Nephron (organoid): ENCODE results near the gene C3orf52.
A peak's percentile ranks its signal among the peaks of the same experiment; 100 is the strongest.

Source experiments
- H3K27ac Mint-ChIP-seq, 3 experiments: 2 replicates each; pipeline ENCODE4 v1.8.0; 2020; ENCODE audit warnings: mixed read lengths in 3 of 3, mild to moderate bottlenecking in 2 of 3, moderate library complexity in 1 of 3
- H3K27me3 Mint-ChIP-seq: 2 replicates; pipeline ENCODE4 v1.8.0; 2021; ENCODE audit warnings: low read depth, mild to moderate bottlenecking, moderate library complexity, mixed read lengths
- H3K36me3 Mint-ChIP-seq: 2 replicates; pipeline ENCODE4 v1.8.0; 2020; ENCODE audit warnings: low read depth, mixed read lengths
- H3K4me1 Mint-ChIP-seq: 2 replicates; pipeline ENCODE4 v1.8.0; 2020; ENCODE audit warnings: mixed read lengths
- H3K4me3 Mint-ChIP-seq, 3 experiments: 2 replicates each; pipeline ENCODE4 v1.8.0; 2020; ENCODE audit warnings: mild to moderate bottlenecking in 3 of 3, mixed read lengths in 3 of 3, moderate library complexity in 2 of 3
- H3K9me3 Mint-ChIP-seq: 2 replicates; pipeline ENCODE4 v1.8.0; 2020; ENCODE audit warnings: mixed read lengths
- CTCF ChIP-seq, 3 experiments: fragments of 200-600 bp; sonication (generic); IDR thresholded peaks; one replicate each; pipeline ENCODE4 v1.5.0; 2021; ENCODE audit warnings: antibody characterized with exemption in 3 of 3; ENCODE audit not compliant: unreplicated experiment in 3 of 3

Gene C3orf52

DNA sequence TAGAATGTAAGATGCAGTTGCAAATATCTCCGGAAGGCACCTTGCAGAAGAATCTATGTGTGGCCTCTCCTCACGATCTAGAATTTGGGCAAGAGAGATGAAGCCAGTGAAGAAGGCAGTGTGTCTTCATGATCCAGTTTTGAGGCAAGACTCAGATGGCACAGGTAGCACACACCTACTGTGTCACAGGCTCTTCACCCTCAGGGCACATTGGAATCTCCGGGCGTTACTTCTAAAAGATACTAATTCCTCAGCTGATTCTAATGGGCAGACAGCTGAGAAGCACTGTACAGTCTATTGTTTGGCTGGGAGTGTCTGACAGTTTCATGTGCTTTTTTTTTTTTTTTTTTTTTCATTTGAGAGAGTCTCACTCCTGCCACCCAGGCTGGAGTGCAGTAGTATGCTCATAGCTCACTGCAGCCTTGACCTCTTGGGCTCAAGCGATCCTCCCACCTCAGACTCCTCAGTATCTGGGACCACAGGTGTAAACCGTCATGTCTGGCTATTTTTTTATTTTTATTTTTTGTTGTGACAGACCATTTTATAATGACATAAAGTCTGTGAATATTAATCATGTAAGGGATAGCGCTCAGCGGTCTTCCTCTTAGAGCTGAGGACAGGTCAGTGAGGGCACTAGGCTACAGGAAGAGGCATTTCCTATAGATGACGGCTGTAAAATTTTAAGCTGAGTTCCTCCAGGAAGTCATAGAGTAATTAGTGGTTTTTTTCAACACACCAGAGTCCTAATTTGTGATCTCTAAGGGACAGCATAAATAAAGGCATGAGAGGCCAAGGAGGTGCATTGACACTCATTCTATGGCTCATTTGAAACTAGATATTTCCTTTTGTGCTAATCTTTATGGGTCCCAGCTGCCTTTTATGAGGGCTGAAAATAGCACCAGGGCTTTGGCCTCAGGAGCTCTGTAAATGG, 4.0 kb downstream of the C3orf52 start:
- Mint-ChIP-seq H3K4me3 (peak overlapping the region; percentile 20 to 67 (median 37)), H3K27me3 (peaks cover 26% of the 10 kb centered on the region), H3K27ac (peak overlapping the region in 2 of 3 experiments; percentile 57 to 74), H3K36me3 (peaks cover 5% of the 10 kb centered on the region), H3K4me1 (peaks cover 64% of the 10 kb centered on the region), H3K9me3 (no peaks in the 10 kb centered on the region)
- TF ChIP-seq CTCF (IDR thresholded peaks at IDR 0.05; ENCODE audit: unreplicated experiment in 3 of 3): no peak

- peak overlapping the region in 2 of 3 experiments; percentile 57 to 74 for H3K27ac Mint-ChIP-seq
- H3K4me1 Mint-ChIP-seq: peaks cover 60% of the 10 kb centered on the region
- H3K27me3 Mint-ChIP-seq: peaks cover 20% of the 10 kb centered on the region
- no peaks in the 10 kb centered on the region for H3K9me3 Mint-ChIP-seq
- H3K36me3 Mint-ChIP-seq: peaks cover 13% of the 10 kb centered on the region
- peak overlapping the region in 2 of 3 experiments; percentile 46 to 67 for H3K4me3 Mint-ChIP-seq
- no peak for TF ChIP-seq CTCF (IDR thresholded peaks at IDR 0.05; ENCODE audit: unreplicated experiment in 3 of 3)
Observed at GRCh38 chr3:112090887-112091586, 4.8 kb downstream of the C3orf52 start.

DNA sequence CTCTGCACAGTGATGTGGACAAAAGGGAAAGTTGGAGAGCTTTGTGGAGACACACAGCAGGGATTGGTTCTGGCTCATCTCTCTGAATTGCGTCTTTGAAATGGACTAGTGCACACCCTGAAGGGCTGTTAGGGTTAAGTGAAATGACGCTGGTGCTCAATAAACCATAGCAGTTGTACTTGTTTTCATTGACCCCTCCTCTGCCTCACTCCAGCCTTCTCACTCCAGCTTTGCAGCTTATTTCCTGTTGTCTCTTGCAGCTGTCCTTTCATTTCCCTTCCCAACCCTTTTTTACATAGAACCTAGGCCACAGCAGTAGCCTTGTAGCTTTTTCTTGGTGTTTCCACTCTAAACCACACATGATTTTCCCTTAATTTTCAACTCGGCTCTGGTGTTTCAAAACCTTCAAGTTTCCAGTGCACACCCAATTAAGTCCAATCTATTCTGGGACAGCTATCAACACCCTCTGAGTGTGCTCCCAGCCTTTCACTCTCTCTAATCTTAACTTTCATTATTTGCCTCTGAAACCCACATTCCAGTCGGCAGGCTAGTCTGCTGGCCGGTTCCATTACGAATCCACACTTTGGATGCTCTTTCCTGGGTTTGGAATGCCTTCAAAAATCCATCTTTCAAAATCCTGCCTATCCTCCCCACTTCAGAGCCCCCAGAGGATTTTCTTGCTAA, 6.4 kb downstream of the C3orf52 start:
- H3K4me1 Mint-ChIP-seq: peaks cover 53% of the 10 kb centered on the region
- H3K36me3 Mint-ChIP-seq: peaks cover 14% of the 10 kb centered on the region
- peaks cover 12% of the 10 kb centered on the region for H3K27me3 Mint-ChIP-seq
- peak overlapping the region in 2 of 3 experiments; percentile 5 to 54 for H3K4me3 Mint-ChIP-seq
- H3K27ac Mint-ChIP-seq: peak overlapping the region; percentile 48 to 76 (median 60)
- no peak for TF ChIP-seq CTCF (IDR thresholded peaks at IDR 0.05; ENCODE audit: unreplicated experiment in 3 of 3)
- no peaks in the 10 kb centered on the region for H3K9me3 Mint-ChIP-seq

GRCh38 chr3:112093180-112093522, 7.0 kb downstream of the C3orf52 start:
- Mint-ChIP-seq H3K4me3 (peak overlapping the region in 1 of 3 experiments; percentile 54), H3K36me3 (peaks cover 14% of the 10 kb centered on the region), H3K9me3 (no peaks in the 10 kb centered on the region), H3K27me3 (peaks cover 7% of the 10 kb centered on the region), H3K4me1 (peaks cover 53% of the 10 kb centered on the region), H3K27ac (peak overlapping the region in 2 of 3 experiments; percentile 48 to 76)
- no peak for TF ChIP-seq CTCF (IDR thresholded peaks at IDR 0.05; ENCODE audit: unreplicated experiment in 3 of 3)

GRCh38 chr3:112095731-112096130, 9.5 kb downstream of the C3orf52 start:
- no peak for TF ChIP-seq CTCF (IDR thresholded peaks at IDR 0.05; ENCODE audit: unreplicated experiment in 3 of 3)
- peaks cover 34% of the 10 kb centered on the region for H3K4me1 Mint-ChIP-seq
- H3K9me3 Mint-ChIP-seq: no peaks in the 10 kb centered on the region
- no peak overlapping the region for H3K27ac Mint-ChIP-seq
- no peak overlapping the region for H3K4me3 Mint-ChIP-seq
- H3K27me3 Mint-ChIP-seq: no peaks in the 10 kb centered on the region
- H3K36me3 Mint-ChIP-seq: peaks cover 19% of the 10 kb centered on the region
